Gastrocnemius medialis (tissue), 4 donors: ENCODE results near the gene TOMM20.

Experiments used
- POLR2A ChIP-seq, 2 donors: fragments of 450-650 bp; IDR thresholded peaks; one replicate each; pipeline ENCODE4 v1.6.1; 2017; ENCODE audit warnings: antibody characterized with exemption in 2 of 2, mild to moderate bottlenecking in 2 of 2, moderate library complexity in 2 of 2
- TF ChIP-seq, protein P1 (sequence below), 5 experiments: fragments of 450-650 bp in 3 of 5; fragments of 200-600 bp in 2 of 5; sonication (generic) in 2 of 5; IDR thresholded peaks in 4 of 5; conservative IDR thresholded peaks in 1 of 5; 1 replicate in 4 of 5; 2 replicates in 1 of 5; pipeline ENCODE4 v1.5.1; 2016 to 2019; ENCODE audit warnings: antibody characterized with exemption in 5 of 5, mild to moderate bottlenecking in 3 of 5, moderate library complexity in 3 of 5

DNA sequence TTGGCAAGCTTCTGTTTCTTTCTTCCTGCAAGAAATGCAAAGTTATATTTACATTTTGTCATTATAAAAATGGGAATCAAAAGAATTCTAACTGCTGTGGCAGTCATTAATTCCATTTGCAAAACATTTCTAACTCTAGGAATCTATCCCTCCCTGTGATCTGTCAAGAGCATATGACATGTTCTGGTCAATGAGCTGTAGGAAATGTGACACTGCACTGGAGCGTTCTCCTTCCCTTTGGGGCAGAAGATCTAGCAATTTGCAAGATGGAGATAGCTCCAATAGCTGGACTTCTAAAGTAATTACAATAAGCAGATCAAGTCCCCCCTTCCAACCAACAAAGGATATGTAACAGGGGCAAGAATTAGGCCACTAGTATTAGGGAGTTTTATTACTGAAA lies 6.3 kb downstream of the TOMM20 start:
- TF ChIP-seq POLR2A (IDR thresholded peaks at IDR 0.05): no peak
- TF ChIP-seq, protein P1, sequence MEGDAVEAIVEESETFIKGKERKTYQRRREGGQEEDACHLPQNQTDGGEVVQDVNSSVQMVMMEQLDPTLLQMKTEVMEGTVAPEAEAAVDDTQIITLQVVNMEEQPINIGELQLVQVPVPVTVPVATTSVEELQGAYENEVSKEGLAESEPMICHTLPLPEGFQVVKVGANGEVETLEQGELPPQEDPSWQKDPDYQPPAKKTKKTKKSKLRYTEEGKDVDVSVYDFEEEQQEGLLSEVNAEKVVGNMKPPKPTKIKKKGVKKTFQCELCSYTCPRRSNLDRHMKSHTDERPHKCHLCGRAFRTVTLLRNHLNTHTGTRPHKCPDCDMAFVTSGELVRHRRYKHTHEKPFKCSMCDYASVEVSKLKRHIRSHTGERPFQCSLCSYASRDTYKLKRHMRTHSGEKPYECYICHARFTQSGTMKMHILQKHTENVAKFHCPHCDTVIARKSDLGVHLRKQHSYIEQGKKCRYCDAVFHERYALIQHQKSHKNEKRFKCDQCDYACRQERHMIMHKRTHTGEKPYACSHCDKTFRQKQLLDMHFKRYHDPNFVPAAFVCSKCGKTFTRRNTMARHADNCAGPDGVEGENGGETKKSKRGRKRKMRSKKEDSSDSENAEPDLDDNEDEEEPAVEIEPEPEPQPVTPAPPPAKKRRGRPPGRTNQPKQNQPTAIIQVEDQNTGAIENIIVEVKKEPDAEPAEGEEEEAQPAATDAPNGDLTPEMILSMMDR (IDR thresholded peaks at IDR 0.05 in 4 of 5, conservative IDR thresholded peaks at IDR 0.05 in 1 of 5): no peak
